HG03097 (cell line): ENCODE measurements around the gene PCGF1.
"Not testable (repeated sequence)": the region's sequence is repeated elsewhere in the genome, so short reads cannot be mapped to it uniquely, and the experiment has no call there.

Experiments used
- ATAC-seq: cut with Tn5 transposase; IDR thresholded peaks from one replicate; pipeline ENCODE4 v1.9.1; 2021; ENCODE audit not compliant: unreplicated experiment, low FRiP score

The PCGF1 gene

DNA sequence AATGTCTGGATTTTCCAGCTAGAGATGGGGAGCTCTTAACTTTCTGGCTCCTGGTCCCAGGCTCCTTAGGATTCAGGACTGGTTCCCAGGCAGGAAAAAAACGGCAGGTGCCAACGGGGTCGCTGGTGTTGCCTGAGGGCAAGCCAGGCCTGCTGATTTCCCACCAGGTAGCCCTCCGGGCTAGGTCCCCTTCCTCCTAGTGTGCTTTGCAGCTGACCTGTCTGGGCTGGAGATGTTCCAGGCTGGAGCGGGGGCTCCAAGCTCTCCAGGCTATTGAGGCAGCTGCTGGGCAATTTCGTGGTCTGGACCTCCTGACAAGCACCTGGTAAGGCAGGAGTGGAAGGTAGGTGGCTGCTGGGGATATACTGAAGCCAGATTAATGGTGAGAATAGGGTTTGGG, 33.0 kb downstream of the PCGF1 start:
- ATAC-seq = no peak

DNA sequence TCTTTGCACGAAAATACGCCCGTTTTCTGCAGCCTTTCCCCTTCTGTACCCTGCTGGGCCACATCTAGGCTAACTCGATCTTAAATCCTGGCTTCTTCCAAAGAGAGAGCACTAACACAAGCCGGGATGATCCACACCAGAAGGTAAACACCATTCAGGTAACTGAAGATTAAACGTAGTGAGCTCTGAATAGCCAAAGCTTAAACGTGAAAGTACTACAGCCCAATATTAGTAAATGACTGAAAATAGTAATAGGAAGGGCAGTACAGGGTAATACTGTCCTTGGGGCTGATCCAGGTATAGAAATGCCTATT, 34.6 kb downstream of the PCGF1 start:
- peak; percentile 8 for ATAC-seq

- ATAC-seq = peak; percentile 73
These were observed 35.2 kb downstream of the PCGF1 start, which contains the start of gene MRPL53 for GRCh38 chr2:74472086-74472944. Gene MRPL53 (minus strand): TSS chr2:74472680. CDS start chr2:74472660, 20 bp downstream.

- ATAC-seq = no peak
These were observed 36.0 kb downstream of the PCGF1 start for GRCh38 chr2:74471332-74472065.

- not testable (repeated sequence) for ATAC-seq
These were observed 36.8 kb downstream of the PCGF1 start for GRCh38 chr2:74470742-74471141.

GRCh38 chr2:74464406-74464805, 43.1 kb downstream of the PCGF1 start:
- no peak for ATAC-seq

DNA sequence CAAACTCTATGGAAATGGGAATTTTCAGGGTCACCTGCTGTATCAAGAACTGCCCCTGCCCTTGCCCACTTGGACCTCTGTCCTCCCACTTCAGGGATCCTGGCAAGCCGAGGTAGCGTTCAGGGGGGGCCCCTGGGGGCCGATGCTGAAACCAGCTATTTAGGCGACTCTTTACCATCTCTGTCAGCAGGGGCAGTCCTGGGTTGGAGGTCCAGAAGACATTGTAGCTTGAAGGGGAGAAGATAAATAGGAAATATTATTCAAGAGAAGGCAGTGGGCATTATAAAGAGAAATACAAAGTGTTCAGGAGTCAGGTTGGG, 44.7 kb downstream of the PCGF1 start:
- no peak for ATAC-seq

- no peak for ATAC-seq
These were observed 45.3 kb downstream of the PCGF1 start for GRCh38 chr2:74462054-74462785.

DNA sequence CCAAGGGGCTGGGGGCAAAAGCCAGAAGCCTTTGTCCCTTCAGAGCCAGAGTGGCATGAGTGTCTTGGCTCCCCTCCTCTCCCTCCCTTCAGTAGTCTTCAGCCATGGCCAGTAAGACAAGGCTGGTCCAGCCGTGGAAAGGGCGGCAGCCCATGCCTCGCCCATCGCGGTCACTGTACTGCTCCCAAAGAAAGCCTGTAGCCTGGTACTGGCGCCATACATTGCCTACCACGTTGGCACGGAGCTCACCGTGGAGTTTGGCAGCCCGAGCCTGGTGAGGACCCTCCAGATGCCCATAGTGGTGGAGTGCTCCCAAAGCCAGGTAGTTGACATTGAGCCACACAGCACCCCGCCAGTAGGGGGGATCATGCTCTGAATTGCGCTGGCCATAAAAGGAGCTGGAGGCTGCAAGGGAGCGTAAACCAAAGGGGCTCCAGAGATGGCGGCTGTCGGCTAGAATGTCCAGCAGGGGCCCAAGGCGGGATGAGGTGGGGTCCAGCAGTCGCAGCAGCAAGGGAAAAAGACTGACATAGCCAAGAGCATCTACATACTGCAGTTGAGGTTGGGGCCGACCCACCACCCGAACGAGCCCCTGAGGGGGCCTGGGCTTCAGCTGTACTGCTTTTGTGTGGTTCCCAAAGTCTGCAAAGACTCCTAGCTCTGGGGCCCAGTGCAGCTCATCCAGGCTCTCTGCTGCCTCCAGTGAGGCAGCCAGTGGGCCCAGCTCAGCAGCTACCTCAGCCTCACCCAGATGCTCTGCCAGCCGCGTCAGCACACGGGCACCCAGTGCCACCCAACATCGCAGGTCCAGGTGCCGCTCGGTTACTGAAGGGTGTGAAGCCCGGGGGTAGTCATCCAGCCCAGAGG, 46.1 kb downstream of the PCGF1 start:
- no peak for ATAC-seq

DNA sequence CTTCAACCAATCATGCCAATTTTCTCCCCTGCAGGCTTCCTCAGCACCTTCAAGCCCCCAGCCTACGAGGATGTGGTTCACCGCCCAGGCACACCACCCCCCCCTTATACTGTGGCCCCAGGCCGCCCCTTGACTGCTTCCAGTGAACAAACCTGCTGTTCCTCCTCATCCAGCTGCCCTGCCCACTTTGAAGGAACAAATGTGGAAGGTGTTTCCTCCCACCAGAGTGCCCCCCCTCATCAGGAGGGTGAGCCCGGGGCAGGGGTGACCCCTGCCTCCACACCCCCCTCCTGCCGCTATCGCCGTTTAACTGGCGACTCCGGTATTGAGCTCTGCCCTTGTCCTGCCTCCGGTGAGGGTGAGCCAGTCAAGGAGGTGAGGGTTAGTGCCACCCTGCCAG, 47.3 kb downstream of the PCGF1 start:
- ATAC-seq = not testable (repeated sequence)

GRCh38 chr2:74459503-74460118, 47.9 kb downstream of the PCGF1 start:
- ATAC-seq = not testable (repeated sequence)

GRCh38 chr2:74458938-74459363, 48.5 kb downstream of the PCGF1 start:
- no peak for ATAC-seq

DNA sequence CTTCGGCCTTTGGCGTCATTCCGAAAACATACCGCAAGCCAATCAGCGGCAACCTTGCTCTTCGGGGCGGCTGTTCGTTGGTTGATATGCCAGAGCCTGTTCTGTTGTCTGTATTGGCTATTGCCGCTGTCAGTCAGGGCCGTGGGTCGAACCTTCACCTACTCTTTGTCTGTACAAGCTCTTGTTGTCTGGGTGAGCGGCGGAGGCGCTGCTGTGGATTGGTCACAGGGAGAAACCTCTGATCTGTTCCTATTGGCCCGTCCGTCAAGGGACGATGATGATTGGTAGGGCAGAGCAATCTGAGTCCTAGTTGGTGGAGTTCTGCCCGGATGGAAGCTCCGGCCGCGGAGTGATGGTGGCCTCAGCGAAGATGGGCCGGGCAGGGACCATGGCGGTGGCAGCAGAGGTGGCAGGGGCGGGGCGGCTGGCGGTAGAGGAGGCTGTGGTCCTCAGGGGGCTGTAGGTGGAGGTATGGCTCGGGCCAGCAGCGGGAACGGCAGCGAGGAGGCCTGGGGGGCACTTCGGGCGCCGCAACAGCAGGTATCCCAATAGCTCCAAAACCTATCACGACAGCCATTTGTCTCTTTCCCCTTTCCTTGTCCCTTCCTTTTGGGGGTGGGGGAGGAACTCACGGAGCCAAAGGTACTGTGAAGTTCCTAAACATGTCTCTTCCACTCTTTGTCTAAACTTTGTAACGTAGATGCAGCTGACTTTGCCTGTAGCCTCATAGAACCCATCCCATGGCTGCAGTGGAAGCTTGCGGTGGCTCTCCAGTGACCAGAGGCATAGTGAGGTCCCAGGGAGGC, 49.2 kb downstream of the PCGF1 start, which contains the start of gene WBP1:
Gene WBP1, plus strand, starts transcription at position 307 of the 806 bp plus-strand sequence. Its CDS starts 165 bp downstream, at position 472.
- peak; percentile 71 for ATAC-seq

DNA sequence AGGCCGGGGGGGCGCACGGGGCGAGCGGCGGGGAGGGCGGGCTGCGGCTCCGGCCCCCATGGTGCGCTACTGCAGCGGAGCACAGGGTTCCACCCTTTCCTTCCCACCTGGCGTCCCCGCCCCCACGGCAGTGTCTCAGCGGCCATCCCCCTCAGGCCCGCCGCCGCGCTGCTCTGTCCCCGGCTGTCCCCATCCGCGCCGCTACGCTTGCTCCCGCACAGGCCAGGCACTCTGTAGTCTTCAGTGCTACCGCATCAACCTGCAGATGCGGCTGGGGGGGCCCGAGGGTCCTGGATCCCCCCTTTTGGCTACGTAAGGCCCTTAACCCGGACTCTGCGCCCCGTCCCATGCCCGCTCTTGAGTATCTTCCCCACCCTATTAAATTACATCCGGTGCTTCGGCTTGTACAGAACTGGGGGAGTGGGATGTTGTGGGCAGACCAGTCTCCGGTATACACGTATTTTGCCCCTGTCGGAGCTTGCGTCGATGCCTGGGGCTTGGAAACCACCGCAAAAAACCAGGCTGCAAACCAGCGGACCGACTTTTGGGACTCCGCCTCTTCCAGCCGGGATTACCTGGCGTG, 49.9 kb downstream of the PCGF1 start:
- ATAC-seq = peak; percentile 25

DNA sequence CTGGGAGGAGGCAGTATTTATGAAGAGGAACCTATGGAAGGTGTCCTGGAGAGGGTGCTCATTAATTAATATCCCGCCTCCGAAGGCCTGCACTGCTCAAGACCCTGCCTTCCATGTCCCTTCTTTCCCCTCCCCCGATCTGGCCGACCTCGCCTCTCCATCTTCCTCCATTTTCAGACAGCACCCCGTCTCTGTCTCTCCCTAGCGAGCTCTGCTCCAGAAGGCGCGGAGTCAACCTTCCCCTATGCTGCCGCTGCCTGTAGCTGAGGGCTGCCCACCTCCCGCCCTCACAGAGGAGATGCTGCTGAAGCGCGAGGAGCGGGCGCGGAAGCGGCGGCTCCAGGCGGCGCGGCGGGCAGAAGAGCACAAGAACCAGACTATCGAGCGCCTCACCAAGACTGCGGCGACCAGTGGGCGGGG, 50.4 kb downstream of the PCGF1 start:
- ATAC-seq = no peak
